Endodermal cell (in vitro differentiated cells): ENCODE measurements around the gene CNOT4. TPM values are rescaled to one million over a fixed set of nuclear protein-coding genes. Genes with fewer than 3 reads are reported as not detected.

Experiments
- DNase-seq: peaks from one replicate; pipeline ENCODE4 v3.0.0-alpha.2; 2017
- H3K27ac ChIP-seq: 2 replicates; pipeline ENCODE4 v1.5.1; 2013; ENCODE audit warnings: mild to moderate bottlenecking, low read depth, low read length, moderate library complexity
- H3K27me3 ChIP-seq: 2 replicates; pipeline ENCODE4 v1.6.1; 2013; ENCODE audit warnings: mild to moderate bottlenecking, low read length, moderate library complexity; ENCODE audit not compliant: insufficient read depth, control insufficient read depth, poor library complexity, severe bottlenecking
- H3K36me3 ChIP-seq: 2 replicates; pipeline ENCODE4 v1.7.0; 2013; ENCODE audit warnings: mild to moderate bottlenecking, low read length, moderate library complexity; ENCODE audit not compliant: control insufficient read depth, insufficient read depth
- H3K4me1 ChIP-seq: one replicate; pipeline ENCODE4 v1.7.0; 2013; ENCODE audit warnings: low read length; ENCODE audit not compliant: control insufficient read depth, insufficient read depth
- H3K4me3 ChIP-seq: 2 replicates; pipeline ENCODE4 v1.5.1; 2013; ENCODE audit warnings: mild to moderate bottlenecking, low read length, moderate library complexity
- H3K9ac ChIP-seq: 2 replicates; pipeline ENCODE4 v1.6.1; 2013; ENCODE audit warnings: mild to moderate bottlenecking, low read length, moderate library complexity; ENCODE audit not compliant: poor library complexity, severe bottlenecking; ENCODE audit errors: extremely low read depth
- H3K9me3 ChIP-seq: 2 replicates; pipeline ENCODE4 v1.6.1; 2013; ENCODE audit warnings: mild to moderate bottlenecking, low read length, moderate library complexity; ENCODE audit not compliant: control insufficient read depth
- H3K27ac Mint-ChIP-seq: 2 replicates; pipeline ENCODE4 v1.8.0; 2020; ENCODE audit warnings: mixed read lengths
- H3K27me3 Mint-ChIP-seq: 2 replicates; pipeline ENCODE4 v1.8.0; 2021; ENCODE audit warnings: mild to moderate bottlenecking, mixed read lengths; ENCODE audit not compliant: insufficient read depth
- H3K36me3 Mint-ChIP-seq: 2 replicates; pipeline ENCODE4 v1.8.0; 2020; ENCODE audit warnings: low read depth, mixed read lengths
- H3K4me1 Mint-ChIP-seq: 2 replicates; pipeline ENCODE4 v1.8.0; 2020; ENCODE audit warnings: mixed read lengths
- H3K4me3 Mint-ChIP-seq: 2 replicates; pipeline ENCODE4 v1.8.0; 2020; ENCODE audit warnings: mild to moderate bottlenecking, moderate library complexity, mixed read lengths
- H3K9me3 Mint-ChIP-seq: 2 replicates; pipeline ENCODE4 v1.8.0; 2020; ENCODE audit warnings: mild to moderate bottlenecking, mixed read lengths
- CTCF ChIP-seq: fragments of 200-600 bp; sonication (generic); conservative IDR thresholded peaks from 2 replicates; pipeline ENCODE4 v1.5.0; 2021; ENCODE audit warnings: antibody characterized with exemption, mild to moderate bottlenecking
- WGBS, 2 experiments: methylation state at CpG; one replicate each; pipeline versions ENCODE4 v1.1.5 to v1.1.7; 2013; ENCODE audit warnings: missing lambda C conversion rate in 2 of 2, mixed read lengths in 1 of 2; ENCODE audit not compliant: insufficient coverage in 1 of 2, insufficient read length in 1 of 2; 5-methylcytosine and 5-hydroxymethylcytosine counted together
- total RNA-seq, 2 donors: library from RNA; stranded (reverse); fragmentation: NEBNext Ultra II Directional in 1 of 2; extraction: Animal tissue kit (Norgen Biotek cat#: 25700) in 1 of 2; gene quantifications; 2 replicates in 1 of 2; 3 replicates in 1 of 2; pipeline ENCODE4 v1.2.1, GENCODE V29; 2021

CNOT4 gene
- total RNA-seq, 2 donors from 2014 or later: 22.7 to 23.8 TPM

- H3K27me3 Mint-ChIP-seq: peaks cover 1% of the 10 kb centered on the region
- Histone ChIP-seq H3K27me3 (peaks cover 11% of the 10 kb centered on the region), H3K27ac (no peak overlapping the region), H3K4me1 (no peaks in the 10 kb centered on the region), H3K9me3 (no peaks in the 10 kb centered on the region), H3K36me3 (no peaks in the 10 kb centered on the region), H3K9ac (no peak overlapping the region), H3K4me3 (no peak overlapping the region)
- no peak for DNase-seq
- H3K36me3 Mint-ChIP-seq: no peaks in the 10 kb centered on the region
- 89 to 93% methylated on average over 10 of the region's 10 CpGs for WGBS, 2 experiments
- H3K4me1 Mint-ChIP-seq: no peaks in the 10 kb centered on the region
- no peak for TF ChIP-seq CTCF
- no peak overlapping the region for H3K4me3 Mint-ChIP-seq
- H3K9me3 Mint-ChIP-seq: no peaks in the 10 kb centered on the region
- no peak overlapping the region for H3K27ac Mint-ChIP-seq
These were observed 167.0 kb downstream of the CNOT4 start for GRCh38 chr7:135342887-135343286.

GRCh38 chr7:135341049-135341448, 168.9 kb downstream of the CNOT4 start:
- Mint-ChIP-seq H3K27ac (no peak overlapping the region), H3K36me3 (no peaks in the 10 kb centered on the region), H3K9me3 (no peaks in the 10 kb centered on the region), H3K4me3 (no peak overlapping the region), H3K27me3 (peaks cover 1% of the 10 kb centered on the region), H3K4me1 (no peaks in the 10 kb centered on the region)
- WGBS, 2 experiments: 80 to 83% methylated on average over 1 to 4 of the region's 5 CpGs
- H3K27ac ChIP-seq: no peak overlapping the region
- H3K4me3 ChIP-seq: no peak overlapping the region
- no peaks in the 10 kb centered on the region for H3K9me3 ChIP-seq
- H3K9ac ChIP-seq: no peak overlapping the region
- H3K36me3 ChIP-seq: no peaks in the 10 kb centered on the region
- peak; percentile 40 for TF ChIP-seq CTCF
- peaks cover 10% of the 10 kb centered on the region for H3K27me3 ChIP-seq
- DNase-seq: peak; percentile 62
- H3K4me1 ChIP-seq: no peaks in the 10 kb centered on the region

- DNase-seq: no peak
- Histone ChIP-seq H3K4me1 (no peaks in the 10 kb centered on the region), H3K9ac (no peak overlapping the region), H3K9me3 (no peaks in the 10 kb centered on the region), H3K27me3 (no peaks in the 10 kb centered on the region), H3K4me3 (no peak overlapping the region), H3K36me3 (no peaks in the 10 kb centered on the region), H3K27ac (no peak overlapping the region)
- WGBS, 2 experiments: 88 to 98% methylated on average over 4 to 5 of the region's 5 CpGs
- no peak for TF ChIP-seq CTCF
- Mint-ChIP-seq H3K36me3 (no peaks in the 10 kb centered on the region), H3K4me1 (peaks cover 4% of the 10 kb centered on the region), H3K27me3 (no peaks in the 10 kb centered on the region), H3K4me3 (no peak overlapping the region), H3K27ac (no peak overlapping the region), H3K9me3 (no peaks in the 10 kb centered on the region)
These were observed 171.8 kb downstream of the CNOT4 start for GRCh38 chr7:135337977-135338550.
